GM18505 (cell line): ENCODE data around the gene RASA4.
"Not testable (repeated sequence)": the region's sequence is repeated elsewhere in the genome, so short reads cannot be mapped to it uniquely, and the experiment has no call there.

Source experiments
- ATAC-seq: cut with Tn5 transposase; IDR thresholded peaks from one replicate; pipeline ENCODE4 v1.9.1; 2021; ENCODE audit not compliant: unreplicated experiment
- POLR2A ChIP-seq: IDR thresholded peaks from 4 replicates; pipeline ENCODE4 v1.6.1; 2011; ENCODE audit warnings: borderline replicate concordance; ENCODE audit not compliant: insufficient read depth, insufficient read length; ENCODE audit errors: extremely low read depth

RASA4 gene

GRCh38 chr7:102572261-102573239 lies 44.0 kb downstream of the RASA4 start, which contains the start of gene POLR2J3:
POLR2J3 (minus strand) TSS chr7:102572583; CDS start chr7:102572521, 62 bp downstream.
- peak; percentile 51 for TF ChIP-seq POLR2A
- peak; percentile 92 for ATAC-seq

GRCh38 chr7:102568620-102569019 lies 47.9 kb downstream of the RASA4 start:
- not testable (repeated sequence) for ATAC-seq

GRCh38 chr7:102550808-102551422 lies 65.6 kb downstream of the RASA4 start, which contains the start of gene SPDYE2:
SPDYE2 (plus strand) TSS chr7:102551226; CDS start chr7:102553256, 2,030 bp downstream.
- ATAC-seq = not testable (repeated sequence)

GRCh38 chr7:102546353-102546752 lies 70.2 kb downstream of the RASA4 start:
- peak; percentile 65 for ATAC-seq

- ATAC-seq = not testable (repeated sequence)
These were observed 71.3 kb downstream of the RASA4 start for GRCh38 chr7:102545288-102545687.

GRCh38 chr7:102544372-102544771 lies 72.2 kb downstream of the RASA4 start:
- ATAC-seq = not testable (repeated sequence)

GRCh38 chr7:102543596-102543995 lies 73.0 kb downstream of the RASA4 start, which contains the start of gene UPK3BL2:
UPK3BL2 (minus strand) TSS chr7:102543696; CDS start chr7:102543636, 60 bp downstream.
- ATAC-seq = not testable (repeated sequence)

- not testable (repeated sequence) for ATAC-seq
These were observed 73.8 kb downstream of the RASA4 start for GRCh38 chr7:102542771-102543170.

- not testable (repeated sequence) for ATAC-seq
These were observed 74.5 kb downstream of the RASA4 start for GRCh38 chr7:102542083-102542482.

- not testable (repeated sequence) for ATAC-seq
These were observed 76.0 kb downstream of the RASA4 start for GRCh38 chr7:102540604-102541003.

- ATAC-seq = not testable (repeated sequence)
These were observed 81.4 kb downstream of the RASA4 start for GRCh38 chr7:102535062-102535615.

GRCh38 chr7:102532127-102532526 lies 84.4 kb downstream of the RASA4 start:
- ATAC-seq = not testable (repeated sequence)

GRCh38 chr7:102531583-102531982 lies 85.0 kb downstream of the RASA4 start:
- not testable (repeated sequence) for ATAC-seq

GRCh38 chr7:102527822-102528793 lies 88.4 kb downstream of the RASA4 start:
- ATAC-seq = not testable (repeated sequence)

GRCh38 chr7:102527182-102527581 lies 89.4 kb downstream of the RASA4 start:
- ATAC-seq = not testable (repeated sequence)

- ATAC-seq = not testable (repeated sequence)
These were observed 91.8 kb downstream of the RASA4 start for GRCh38 chr7:102524803-102525202.
